GM12891 (cell line): ENCODE data around the gene UBN1.

Source experiments
- PAX5 ChIP-seq: IDR thresholded peaks from 2 replicates; pipeline ENCODE4 v1.6.1; 2011; ENCODE audit warnings: low read length, moderate library complexity, mild to moderate bottlenecking; ENCODE audit not compliant: insufficient read depth, severe bottlenecking
- POLR2A ChIP-seq: IDR thresholded peaks from 2 replicates; pipeline ENCODE4 v1.6.1; 2011; ENCODE audit warnings: low read depth, low read length, control low read depth
- POLR2AphosphoS5 ChIP-seq: IDR thresholded peaks from 2 replicates; pipeline ENCODE4 v1.6.1; 2011; ENCODE audit warnings: low read depth, low read length, control low read depth
- POU2F2 ChIP-seq: IDR thresholded peaks from 2 replicates; pipeline ENCODE4 v1.6.1; 2011; ENCODE audit warnings: low read depth, mild to moderate bottlenecking, control low read depth, low read length, moderate library complexity
- SPI1 ChIP-seq: IDR thresholded peaks from 2 replicates; pipeline ENCODE4 v1.6.1; 2011; ENCODE audit warnings: low read depth, low read length, control low read depth
- TAF1 ChIP-seq: IDR thresholded peaks from 2 replicates; pipeline ENCODE4 v1.6.1; 2011; ENCODE audit warnings: low read depth, low read length, control low read depth

DNA sequence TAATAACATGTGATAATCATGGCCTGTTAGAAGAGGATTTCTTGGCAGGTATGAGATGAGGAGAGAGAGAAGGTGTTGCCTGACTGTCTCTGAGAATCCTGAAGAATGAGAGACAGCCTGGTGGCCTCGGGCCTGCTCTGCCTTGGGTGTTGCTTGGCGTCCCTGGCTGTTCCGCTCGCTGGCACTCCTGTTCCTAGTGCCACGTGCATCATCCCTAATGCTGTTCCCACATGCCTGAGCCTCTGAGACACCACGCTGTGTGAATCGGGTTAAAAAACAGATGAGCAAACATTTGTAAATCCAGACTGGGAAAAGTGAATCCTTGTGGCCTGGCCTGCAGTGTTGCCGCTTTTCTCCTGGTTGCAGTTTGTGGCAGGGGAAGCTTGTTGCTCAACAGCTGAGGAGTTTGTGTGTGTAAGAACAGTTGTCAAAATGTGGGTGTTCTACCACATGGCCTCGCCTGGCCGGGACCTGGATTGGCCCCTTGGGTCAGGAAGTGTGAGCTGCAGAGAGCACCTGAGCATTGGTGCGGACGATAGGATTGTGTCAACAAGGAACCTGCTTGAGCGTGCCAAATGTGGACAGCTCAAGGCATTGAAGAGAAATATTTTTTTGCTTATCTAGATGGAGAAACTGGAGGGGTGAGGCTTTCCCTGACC, 22.0 kb downstream of the UBN1 start:
- TF ChIP-seq POLR2A (no peak), POLR2AphosphoS5 (no peak), SPI1 (no peak), TAF1 (no peak), PAX5 (no peak), POU2F2 (no peak)
